Kidney capillary endothelial cell (primary cell): ENCODE data around the gene RPL32.
A peak's percentile ranks its signal among the peaks of the same experiment; 100 is the strongest.

Experiments used
- DNase-seq: peaks from one replicate; pipeline ENCODE4 v3.0.0-alpha.2; 2018; ENCODE audit warnings: low spot score

The RPL32 gene

DNA sequence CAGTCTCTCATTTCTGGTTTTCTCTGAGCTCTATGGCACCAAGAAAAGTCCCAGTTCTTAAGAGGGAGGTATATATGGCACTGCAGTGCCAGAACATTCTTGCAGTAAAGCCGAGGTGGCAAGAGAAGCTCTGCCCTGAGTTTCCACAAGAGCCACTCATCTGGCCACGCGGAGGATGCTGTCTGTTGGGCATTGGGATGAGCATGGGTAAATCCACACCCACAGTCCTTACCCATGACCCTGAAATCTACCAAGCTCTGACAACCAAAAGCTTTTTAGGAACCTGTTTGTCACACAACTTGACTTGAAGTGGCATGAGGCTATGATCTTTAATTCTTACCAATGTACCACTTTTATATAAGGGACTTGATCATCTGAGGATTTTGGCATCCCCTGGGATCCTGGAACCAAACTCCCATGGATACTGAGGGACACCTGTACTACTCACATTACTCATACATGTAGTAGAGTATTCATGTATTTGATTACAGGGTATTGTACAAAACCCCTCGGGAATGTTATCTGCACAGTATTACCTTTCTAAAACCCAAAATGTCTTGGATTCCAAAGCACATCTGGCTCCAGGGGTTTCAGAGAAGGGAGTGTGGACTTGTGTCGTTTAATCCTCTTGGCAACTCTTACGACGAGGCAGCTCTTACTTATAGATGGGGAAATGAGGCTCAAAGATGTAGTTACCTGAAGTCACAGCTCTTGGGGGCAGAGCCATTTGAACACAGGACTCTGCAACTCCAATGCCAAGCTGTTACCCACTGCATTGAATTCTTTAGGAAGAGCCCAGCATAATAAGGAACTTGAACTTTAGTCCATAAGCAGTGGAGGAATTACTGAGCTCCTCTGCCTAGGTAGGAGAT lies 8.8 kb downstream of the RPL32 start:
- no peak for DNase-seq

DNA sequence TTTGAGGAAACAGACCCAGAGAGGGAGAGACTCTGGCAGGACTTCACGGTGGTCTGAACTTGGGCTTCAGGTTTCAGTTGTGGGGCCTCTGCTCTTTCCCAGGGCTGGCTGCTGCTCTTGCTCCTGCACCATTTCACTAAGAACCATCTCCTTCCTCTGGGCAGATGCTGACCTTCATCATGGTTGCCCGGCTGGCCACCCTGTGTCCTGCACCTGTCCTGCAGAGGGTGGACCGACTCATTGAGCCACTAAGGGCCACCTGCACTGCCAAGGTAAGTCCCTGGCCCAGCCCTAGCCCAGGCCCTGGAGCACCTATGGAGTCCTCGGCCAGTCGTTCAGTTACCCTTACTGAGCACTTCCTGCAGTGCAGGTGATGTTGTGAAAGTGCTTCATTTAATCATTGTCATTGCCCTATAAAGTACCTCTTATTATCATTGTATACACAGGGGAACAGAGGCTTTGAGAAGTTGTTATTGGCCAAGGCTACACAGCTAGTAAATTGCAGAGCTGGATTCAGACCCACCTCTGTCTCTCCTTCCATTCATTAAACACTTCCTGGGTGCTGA lies 10.0 kb downstream of the RPL32 start:
- no peak for DNase-seq

GRCh38 chr3:12830785-12831156 lies 10.6 kb downstream of the RPL32 start:
- DNase-seq: no peak

DNA sequence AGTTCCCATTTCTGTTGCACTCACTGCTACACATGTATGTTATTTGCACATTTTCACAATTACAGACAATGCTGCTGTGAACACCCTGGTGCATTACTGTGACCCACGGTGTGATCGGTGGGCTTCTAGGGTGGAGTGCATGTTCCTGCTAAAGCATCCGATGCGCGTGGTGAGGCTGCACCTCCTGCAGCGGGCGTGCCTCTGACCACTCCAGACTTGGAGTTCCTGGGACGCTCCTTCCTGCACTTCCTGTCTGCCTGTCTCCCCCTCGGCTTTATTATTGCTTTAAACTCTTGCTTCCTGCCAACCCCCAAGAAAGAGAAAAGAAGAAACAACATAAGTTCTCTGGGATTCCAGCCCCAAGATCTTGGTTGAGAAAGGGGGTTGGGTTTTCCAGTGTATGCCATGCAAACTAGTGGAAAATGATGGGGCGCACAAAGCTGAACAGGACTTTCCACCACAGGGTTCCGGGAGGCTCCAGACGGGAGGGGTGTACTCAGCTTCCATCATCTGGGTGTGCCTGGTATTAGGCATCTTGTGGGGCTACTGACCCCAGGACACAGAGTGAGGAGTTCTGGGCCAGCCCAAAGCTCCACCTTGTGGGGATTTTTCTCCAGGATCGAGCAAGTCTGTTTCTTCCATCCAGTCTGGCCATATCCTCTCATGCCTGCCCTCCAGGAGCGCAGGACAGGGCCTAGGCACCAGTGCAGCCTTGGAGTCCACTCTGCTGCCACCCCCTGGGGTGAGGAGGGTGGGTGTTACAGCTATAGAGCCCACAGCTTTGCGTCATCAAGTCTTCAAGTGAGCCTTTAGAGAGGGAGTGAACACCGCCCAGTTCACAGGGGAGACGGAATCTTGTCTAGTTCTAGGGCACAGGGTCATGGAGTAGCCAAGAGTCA lies 11.2 kb downstream of the RPL32 start:
- DNase-seq: no peak

- DNase-seq: no peak
These were observed 12.0 kb downstream of the RPL32 start for GRCh38 chr3:12829404-12829803.

GRCh38 chr3:12828751-12829150 lies 12.6 kb downstream of the RPL32 start:
- no peak for DNase-seq

- DNase-seq: no peak
These were observed 16.2 kb downstream of the RPL32 start for GRCh38 chr3:12825156-12825555.

DNA sequence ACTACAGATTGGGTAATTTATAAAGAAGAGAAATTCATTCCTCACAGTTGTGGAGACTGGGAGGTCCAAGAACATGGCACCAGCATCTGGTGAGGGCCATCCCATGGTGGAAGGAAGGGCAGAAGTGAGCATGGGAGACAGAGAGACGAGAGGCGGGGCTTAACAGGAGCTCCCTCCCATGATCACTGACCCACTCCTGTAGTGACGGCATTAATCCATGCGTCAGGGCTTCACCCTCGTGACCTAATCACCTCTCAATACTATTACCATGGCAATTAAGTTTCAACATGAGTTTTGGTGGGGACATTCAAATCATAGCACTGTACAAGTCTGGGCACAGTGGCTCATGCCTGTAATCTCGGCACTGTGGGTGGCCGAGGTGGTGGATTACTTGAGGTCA lies 17.1 kb downstream of the RPL32 start:
- DNase-seq: no peak

DNA sequence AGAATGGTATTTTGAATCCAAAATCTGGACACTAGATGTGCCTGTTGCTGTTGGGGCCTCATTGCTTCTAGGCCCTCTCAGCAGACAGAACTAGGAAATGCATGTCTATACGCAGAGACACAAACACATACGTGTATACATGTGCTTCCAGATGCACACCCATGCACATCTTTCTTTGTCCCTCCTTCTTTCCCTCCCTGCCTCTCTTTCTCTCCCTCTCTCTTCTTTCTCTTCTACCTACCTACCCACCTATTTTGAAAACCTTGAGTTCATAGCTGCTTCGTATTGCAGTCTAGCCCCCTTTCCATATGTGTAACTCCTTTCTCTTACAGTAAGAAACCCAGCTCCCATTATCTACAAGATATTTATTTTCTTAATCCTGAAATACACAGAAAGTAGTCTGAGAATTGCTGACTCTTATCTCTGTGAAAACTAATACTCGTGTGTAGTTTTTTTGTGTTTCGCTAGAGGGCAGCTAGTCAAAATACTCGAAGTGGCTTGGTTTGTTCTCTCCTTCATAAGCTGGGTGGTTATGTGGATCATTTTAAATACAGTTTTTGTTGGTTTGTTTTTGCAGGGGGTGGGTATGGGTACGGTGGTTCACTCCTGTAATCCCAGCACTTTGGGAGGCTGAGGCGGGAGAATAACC lies 18.5 kb downstream of the RPL32 start:
- no peak for DNase-seq

- no peak for DNase-seq
These were observed 22.6 kb downstream of the RPL32 start for GRCh38 chr3:12818773-12819172.

- no peak for DNase-seq
These were observed 23.1 kb downstream of the RPL32 start for GRCh38 chr3:12818273-12818672.

- no peak for DNase-seq
These were observed 24.0 kb downstream of the RPL32 start for GRCh38 chr3:12817343-12817710.

GRCh38 chr3:12816521-12817342 lies 24.6 kb downstream of the RPL32 start:
- no peak for DNase-seq

DNA sequence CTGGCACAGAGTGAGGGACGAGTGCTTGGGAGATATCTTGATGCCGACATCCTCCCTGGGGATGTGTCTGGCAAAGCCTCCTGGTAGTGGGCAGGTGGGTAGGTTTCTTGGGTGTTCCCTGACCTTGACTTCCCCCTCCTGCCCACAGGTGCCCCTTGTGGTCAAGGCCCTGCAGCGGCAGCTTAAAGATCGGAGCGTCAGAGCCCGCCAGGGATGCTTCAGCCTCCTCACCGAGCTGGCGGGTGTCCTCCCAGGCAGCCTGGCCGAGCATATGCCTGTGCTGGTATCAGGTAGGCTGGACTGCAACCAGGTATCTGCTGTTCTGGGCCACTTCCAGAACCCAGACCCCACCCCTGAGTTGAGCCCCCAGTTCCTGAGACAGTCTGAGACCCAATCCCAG lies 25.6 kb downstream of the RPL32 start:
- no peak for DNase-seq

- DNase-seq: no peak
These were observed 26.3 kb downstream of the RPL32 start for GRCh38 chr3:12815078-12815477.

GRCh38 chr3:12813967-12814366 lies 27.4 kb downstream of the RPL32 start:
- no peak for DNase-seq

GRCh38 chr3:12812812-12813211 lies 28.6 kb downstream of the RPL32 start:
- DNase-seq: no peak

- DNase-seq: no peak
These were observed 30.4 kb downstream of the RPL32 start for GRCh38 chr3:12810961-12811360.

DNA sequence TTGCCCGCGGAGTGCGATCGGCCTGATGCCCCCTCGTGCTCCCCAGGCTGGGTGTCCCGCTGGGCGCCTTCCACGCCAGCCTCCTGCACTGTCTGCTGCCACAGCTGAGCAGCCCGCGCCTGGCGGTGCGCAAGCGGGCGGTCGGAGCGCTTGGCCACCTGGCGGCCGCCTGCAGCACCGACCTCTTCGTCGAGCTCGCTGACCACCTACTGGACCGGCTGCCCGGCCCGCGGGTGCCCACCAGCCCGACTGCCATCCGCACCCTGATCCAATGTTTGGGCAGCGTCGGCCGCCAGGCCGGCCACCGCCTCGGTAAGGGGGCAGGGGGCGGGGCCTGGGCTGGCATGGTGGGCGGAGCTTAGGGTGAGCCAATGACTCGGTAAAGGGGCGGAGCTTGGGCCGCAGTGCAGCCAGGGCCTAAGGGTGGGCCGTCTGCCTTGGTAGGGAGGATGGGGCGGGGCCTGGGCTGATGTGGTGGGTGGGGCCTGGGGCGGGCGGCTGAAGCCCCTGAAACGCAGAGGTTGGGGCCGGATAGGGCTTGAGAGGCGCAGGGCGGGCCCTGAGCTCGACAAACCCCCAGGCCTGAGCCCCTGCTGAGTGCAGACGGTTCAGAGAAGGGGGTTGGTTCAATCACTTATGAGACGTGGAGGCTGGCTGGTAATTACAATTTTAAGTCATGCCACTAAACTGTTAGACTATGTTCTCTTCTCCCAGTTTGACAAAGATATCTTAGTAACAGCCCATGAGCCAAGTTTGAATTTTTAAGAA lies 31.2 kb downstream of the RPL32 start:
- peak; percentile 89 for DNase-seq

DNA sequence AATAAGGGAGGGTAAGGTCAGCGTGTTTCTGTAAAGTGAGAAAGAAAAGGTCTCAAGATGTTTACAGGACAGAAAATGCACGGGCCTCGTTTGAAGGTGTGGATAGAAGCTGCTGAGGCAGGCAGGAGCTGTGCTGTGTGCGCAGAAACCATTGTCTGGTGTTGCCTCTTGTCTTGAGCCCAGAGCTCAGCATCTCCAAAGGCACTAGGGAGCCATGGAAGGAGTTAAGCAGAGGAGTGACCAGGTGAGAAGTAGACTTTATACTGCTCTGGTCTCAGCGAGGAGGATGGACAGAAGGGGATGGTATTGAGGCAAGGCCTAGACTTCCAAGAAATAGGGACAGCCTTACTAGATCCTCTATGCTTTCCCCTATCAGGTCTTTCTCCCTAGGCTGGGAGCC lies 31.9 kb downstream of the RPL32 start:
- no peak for DNase-seq

GRCh38 chr3:12809001-12809400 lies 32.4 kb downstream of the RPL32 start:
- DNase-seq: no peak
